Measurements from ENCODE around the gene QDPR. TPM values are rescaled to one million over a fixed set of nuclear protein-coding genes. Genes with fewer than 3 reads are reported as not detected.
A peak's percentile ranks its signal among the peaks of the same experiment; 100 is the strongest.

The QDPR gene
- total and polyA plus RNA-seq, 2 donors (not counting 1 experiment from before 2014, with no cell fraction given) = 2.7 to 8.1 TPM

GRCh38 chr4:17514865-17515264 is 3.0 kb upstream of the QDPR start, which contains the start of gene CLRN2:
Gene CLRN2 (plus strand): TSS chr4:17515165. CDS start chr4:17515267, 102 bp downstream.
- 91% methylated on average over 6 of the region's 9 CpGs for WGBS (ENCODE audit: insufficient coverage)
- Histone ChIP-seq H2AFZ (ENCODE audit: insufficient read depth, low read depth, low read length, poor library complexity, severe bottlenecking) (no peak within 1 kb of the TSS), H3K4me3 (ENCODE audit: control extremely low read depth in 1 of 5, extremely low read depth in 1 of 5, insufficient read depth in 1 of 5, low read depth in 2 of 5, low read length in 4 of 5) (no peak within 1 kb of the TSS), H3K27ac (ENCODE audit: low read length in 2 of 2) (no peak within 1 kb of the TSS), H3K79me2 (ENCODE audit: control insufficient read depth, insufficient read depth, low read length) (no peaks in the 10 kb centered on the region), H3K36me3 (replicated peaks in 1 of 2; ENCODE audit: control extremely low read depth in 1 of 2, control insufficient read depth in 1 of 2, extremely low read depth in 1 of 2, insufficient read depth in 2 of 2, low read length in 1 of 2) (no peaks in the 10 kb centered on the region), H3K9me3 (ENCODE audit: control extremely low read depth in 1 of 3, control insufficient read depth in 2 of 3, insufficient read depth in 1 of 3, low read length in 2 of 3) (no peaks in the 10 kb centered on the region), H4K20me1 (ENCODE audit: control insufficient read depth, insufficient read depth, low read length, poor library complexity, severe bottlenecking) (no peaks in the 10 kb centered on the region), H3K9ac (ENCODE audit: low read length) (no peak within 1 kb of the TSS), H3K4me1 (ENCODE audit: control insufficient read depth in 2 of 2, insufficient read depth in 2 of 2, low read length in 2 of 2) (peaks cover 11 to 16% of the 10 kb centered on the region in 2 donors), H3K27me3 (replicated peaks in 1 of 4; ENCODE audit: control extremely low read depth in 1 of 4, control insufficient read depth in 3 of 4, insufficient read depth in 4 of 4, low read length in 3 of 4) (peaks cover 0 to 6% (median 2%) of the 10 kb centered on the region in 4 experiments), H3K4me2 (replicated peaks; ENCODE audit: low read depth, low read length, poor library complexity, severe bottlenecking) (no peak within 1 kb of the TSS)
- intact Hi-C loops (cut with micrococcal nuclease) = no loop called here
- no peaks in the 10 kb centered on the region for H3K9me3 Mint-ChIP-seq (ENCODE audit: insufficient read depth)
- ChIA-PET POLR2A (interaction anchor here (0.7 kb wide), 1 partner anchor 505 kb away, joined by 3 read pairs; no protein-coding TSS in a partner anchor), CTCF (no interaction called here)
- no peak for TF ChIP-seq EZH2 (IDR thresholded peaks at IDR 0.05; ENCODE audit: borderline replicate concordance, insufficient read depth, low read depth, low read length, poor library complexity, severe bottlenecking)
- TF ChIP-seq CTCF (IDR thresholded peaks at IDR 0.05) = no peak
- no peak for DNase-seq
- no peak within 1 kb of the TSS for H3K27ac Mint-ChIP-seq
- peaks cover 33% of the 10 kb centered on the region for H3K27me3 Mint-ChIP-seq
- peaks cover 19% of the 10 kb centered on the region for H3K4me1 Mint-ChIP-seq
- ATAC-seq (ENCODE audit: low read depth) = no peak
- H3K4me3 Mint-ChIP-seq = no peak within 1 kb of the TSS

GRCh38 chr4:17512973-17513665 is 1.2 kb upstream of the QDPR start:
- H3K27me3 Mint-ChIP-seq = peaks cover 22% of the 10 kb centered on the region
- Histone ChIP-seq H3K9me3 (ENCODE audit: control extremely low read depth in 1 of 3, control insufficient read depth in 2 of 3, insufficient read depth in 1 of 3, low read length in 2 of 3) (no peaks in the 10 kb centered on the region), H3K79me2 (ENCODE audit: control insufficient read depth, insufficient read depth, low read length) (no peaks in the 10 kb centered on the region), H3K4me3 (ENCODE audit: control extremely low read depth in 1 of 5, extremely low read depth in 1 of 5, insufficient read depth in 1 of 5, low read depth in 2 of 5, low read length in 4 of 5) (no peak overlapping the region), H2AFZ (ENCODE audit: insufficient read depth, low read depth, low read length, poor library complexity, severe bottlenecking) (peak overlapping the region; percentile 89), H3K4me2 (replicated peaks; ENCODE audit: low read depth, low read length, poor library complexity, severe bottlenecking) (peak overlapping the region; percentile 90), H3K36me3 (replicated peaks in 1 of 2; ENCODE audit: control extremely low read depth in 1 of 2, control insufficient read depth in 1 of 2, extremely low read depth in 1 of 2, insufficient read depth in 2 of 2, low read length in 1 of 2) (no peaks in the 10 kb centered on the region), H3K4me1 (ENCODE audit: control insufficient read depth in 2 of 2, insufficient read depth in 2 of 2, low read length in 2 of 2) (peaks cover 11 to 16% of the 10 kb centered on the region in 2 donors), H3K27ac (ENCODE audit: low read length in 2 of 2) (no peak overlapping the region), H3K27me3 (replicated peaks in 1 of 4; ENCODE audit: control extremely low read depth in 1 of 4, control insufficient read depth in 3 of 4, insufficient read depth in 4 of 4, low read length in 3 of 4) (peaks cover 0 to 3% (median 0%) of the 10 kb centered on the region in 4 experiments), H3K9ac (ENCODE audit: low read length) (no peak overlapping the region), H4K20me1 (ENCODE audit: control insufficient read depth, insufficient read depth, low read length, poor library complexity, severe bottlenecking) (no peaks in the 10 kb centered on the region)
- H3K27ac Mint-ChIP-seq = no peak overlapping the region
- no peaks in the 10 kb centered on the region for H3K9me3 Mint-ChIP-seq (ENCODE audit: insufficient read depth)
- ATAC-seq (ENCODE audit: low read depth) (no peak), DNase-seq (no peak)
- H3K4me3 Mint-ChIP-seq = peak overlapping the region; percentile 87
- peaks cover 19% of the 10 kb centered on the region for H3K4me1 Mint-ChIP-seq
- ChIA-PET CTCF (interaction anchor here (1.4 to 2.6 kb wide), 2 partner anchors 35 to 296 kb away, joined by 5 to 7 read pairs; no protein-coding TSS in a partner anchor), POLR2A (no interaction called here)
- TF ChIP-seq CTCF (IDR thresholded peaks at IDR 0.05) (no peak), EZH2 (IDR thresholded peaks at IDR 0.05; ENCODE audit: borderline replicate concordance, insufficient read depth, low read depth, low read length, poor library complexity, severe bottlenecking) (no peak)
- WGBS (ENCODE audit: insufficient coverage) = no CpG with 5 or more reads among the region's 5 CpGs
- intact Hi-C loops (cut with micrococcal nuclease) = loop anchor here (2.0 kb wide), 1 partner anchor 64 kb away; the partner anchor contains the start of gene LAP3

Measured in B cell (primary cell).